SIG-M5 treated with dmso at 0.1 percent for 504 hours (cell line): ENCODE results near the gene USP51.
"Not testable (repeated sequence)": the region's sequence is repeated elsewhere in the genome, so short reads cannot be mapped to it uniquely, and the experiment has no call there.

Experiments
- DNase-seq: peaks from one replicate; lab custom pipeline; 2025; ENCODE audit not compliant: unreplicated experiment; lab: John Stamatoyannopoulos, UW

USP51 gene

GRCh38 chrX:55465791-55466190 is 23.9 kb downstream of the USP51 start:
- DNase-seq: not testable (repeated sequence)

DNA sequence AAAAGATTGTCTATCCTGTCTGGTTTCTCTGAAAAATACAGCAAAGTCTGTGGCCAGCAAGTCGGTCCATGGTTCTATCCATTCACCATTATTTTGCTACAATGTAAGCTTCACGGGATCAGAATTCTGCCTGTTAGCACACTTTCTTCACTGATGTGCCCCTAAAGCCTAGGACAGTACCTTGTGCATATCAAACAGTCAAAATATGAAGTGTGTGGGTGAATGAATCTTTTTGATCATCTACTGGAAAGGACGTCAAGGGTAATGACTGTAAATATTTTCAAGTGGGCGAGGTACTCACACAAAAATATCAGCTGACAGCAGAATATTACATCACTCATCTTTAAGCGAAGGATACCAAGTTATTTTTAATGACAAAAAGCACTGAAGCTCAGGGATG is 24.5 kb downstream of the USP51 start:
- DNase-seq: not testable (repeated sequence)

DNA sequence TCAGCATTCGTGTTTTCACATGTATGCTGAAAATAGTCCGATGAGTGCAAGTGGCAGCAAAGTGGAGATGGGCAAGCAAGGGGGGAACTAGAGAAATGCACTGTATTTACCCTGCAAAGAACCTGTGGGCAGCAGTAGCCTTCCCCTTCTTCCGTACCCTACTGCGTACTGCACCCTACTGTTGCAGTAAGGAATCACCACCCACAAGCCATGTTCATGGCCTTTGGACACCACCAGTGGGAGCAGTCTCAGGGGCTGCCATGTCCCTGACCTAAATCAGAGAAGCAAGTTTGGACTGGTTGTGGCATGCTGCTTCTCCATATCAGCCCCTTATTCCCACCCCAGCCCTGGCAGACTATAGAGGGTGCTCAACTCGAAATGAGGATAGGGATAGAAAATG is 25.6 kb downstream of the USP51 start:
- DNase-seq: not testable (repeated sequence)

- DNase-seq: not testable (repeated sequence)
Observed at GRCh38 chrX:55459926-55460325, 29.7 kb downstream of the USP51 start.

- not testable (repeated sequence) for DNase-seq
Observed at GRCh38 chrX:55459426-55459825, 30.2 kb downstream of the USP51 start.

DNA sequence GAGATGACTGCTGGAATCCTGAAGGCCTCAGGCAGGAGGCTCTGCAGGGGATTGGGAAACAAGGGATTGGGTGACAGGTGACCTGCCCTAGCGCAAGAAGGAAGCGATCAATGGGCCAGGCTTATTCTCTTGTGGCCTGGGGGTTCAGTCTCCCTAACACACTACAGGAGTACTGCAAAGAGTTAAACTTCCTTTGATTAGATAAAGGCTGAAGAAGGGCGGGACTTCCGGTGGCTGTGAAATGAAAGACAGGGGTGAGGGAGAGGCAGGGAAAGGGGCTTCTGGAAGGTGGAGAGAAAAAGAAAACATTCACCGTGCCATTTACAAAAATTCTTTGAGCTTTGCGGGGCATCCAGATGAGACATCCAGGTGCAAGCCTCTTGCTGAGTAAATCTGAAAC is 33.9 kb downstream of the USP51 start:
- DNase-seq: not testable (repeated sequence)

- DNase-seq: no peak
Observed at GRCh38 chrX:55452833-55453124, 36.9 kb downstream of the USP51 start.

DNA sequence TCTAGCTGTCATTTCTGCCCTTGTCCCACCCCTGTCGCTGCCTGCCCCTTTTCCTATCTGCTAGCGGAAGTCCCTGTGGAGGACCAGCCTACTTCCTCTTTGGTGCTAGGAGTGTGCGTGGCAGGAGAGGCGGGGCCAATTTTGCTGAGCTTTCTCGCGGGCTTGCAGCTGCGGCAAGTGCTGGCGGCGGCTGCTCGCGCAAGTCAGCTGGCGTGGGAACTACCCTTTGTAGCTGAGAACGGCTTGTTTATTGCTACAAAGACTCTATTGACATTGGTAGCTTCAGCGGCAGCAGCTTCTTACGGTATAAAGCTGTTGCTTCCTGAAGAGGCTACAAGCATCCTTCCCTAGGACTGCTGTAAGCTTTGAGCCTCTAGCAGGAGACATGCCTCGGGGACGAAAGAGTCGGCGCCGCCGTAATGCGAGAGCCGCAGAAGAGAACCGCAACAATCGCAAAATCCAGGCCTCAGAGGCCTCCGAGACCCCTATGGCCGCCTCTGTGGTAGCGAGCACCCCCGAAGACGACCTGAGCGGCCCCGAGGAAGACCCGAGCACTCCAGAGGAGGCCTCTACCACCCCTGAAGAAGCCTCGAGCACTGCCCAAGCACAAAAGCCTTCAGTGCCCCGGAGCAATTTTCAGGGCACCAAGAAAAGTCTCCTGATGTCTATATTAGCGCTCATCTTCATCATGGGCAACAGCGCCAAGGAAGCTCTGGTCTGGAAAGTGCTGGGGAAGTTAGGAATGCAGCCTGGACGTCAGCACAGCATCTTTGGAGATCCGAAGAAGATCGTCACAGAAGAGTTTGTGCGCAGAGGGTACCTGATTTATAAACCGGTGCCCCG is 37.4 kb downstream of the USP51 start, which contains the start of gene MAGEH1:
Gene MAGEH1 (plus strand): TSS at position 138 of the 843 bp plus-strand sequence. CDS start 248 bp downstream, at position 386.
- DNase-seq: peak; percentile 82

GRCh38 chrX:55451626-55451989 is 38.0 kb downstream of the USP51 start:
- no peak for DNase-seq

- DNase-seq: no peak
Observed at GRCh38 chrX:55451141-55451540, 38.5 kb downstream of the USP51 start.

GRCh38 chrX:55450259-55450658 is 39.4 kb downstream of the USP51 start:
- no peak for DNase-seq

DNA sequence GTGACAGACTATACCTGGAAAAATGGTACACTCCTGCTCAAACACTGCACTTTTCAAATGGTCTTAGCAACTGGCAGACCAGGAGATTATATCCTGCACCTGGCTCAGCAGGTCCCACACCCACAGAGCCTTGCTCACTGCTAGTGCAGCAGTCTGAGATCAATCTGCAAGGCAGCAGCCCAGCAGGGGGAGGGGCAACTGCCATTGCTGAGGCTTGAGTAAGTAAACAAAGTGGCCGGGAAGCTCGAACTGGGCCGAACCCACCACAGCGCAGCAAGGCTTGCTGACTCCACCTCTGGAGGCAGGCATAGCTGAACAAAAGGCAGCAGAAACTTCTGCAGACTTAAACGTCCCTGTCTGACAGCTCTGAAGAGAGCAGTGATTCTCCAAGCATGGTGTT is 46.2 kb downstream of the USP51 start:
- not testable (repeated sequence) for DNase-seq
